HUES48 (cell line): ENCODE results near the gene EPN3.
A peak's percentile ranks its signal among the peaks of the same experiment; 100 is the strongest.

ENCODE experiments used
- H3K27ac ChIP-seq: one replicate; pipeline ENCODE4 v1.7.0; 2013; ENCODE audit warnings: low read depth, low read length, inconsistent platforms
- H3K27me3 ChIP-seq: 2 replicates; pipeline ENCODE4 v1.6.1; 2013; ENCODE audit warnings: mild to moderate bottlenecking, low read length; ENCODE audit not compliant: control insufficient read depth, insufficient read depth
- H3K36me3 ChIP-seq: 2 replicates; pipeline ENCODE4 v1.6.1; 2013; ENCODE audit warnings: low read length; ENCODE audit not compliant: control insufficient read depth, insufficient read depth
- H3K4me1 ChIP-seq: 2 replicates; pipeline ENCODE4 v1.6.1; 2013; ENCODE audit warnings: mild to moderate bottlenecking, low read length; ENCODE audit not compliant: control insufficient read depth, insufficient read depth
- H3K4me3 ChIP-seq: 2 replicates; pipeline ENCODE4 v1.5.1; 2013; ENCODE audit warnings: mild to moderate bottlenecking, low read depth, low read length
- H3K9ac ChIP-seq: 2 replicates; pipeline ENCODE4 v1.6.1; 2013; ENCODE audit warnings: mild to moderate bottlenecking, low read depth, low read length, moderate library complexity
- H3K9me3 ChIP-seq: 2 replicates; pipeline ENCODE4 v1.6.1; 2013; ENCODE audit warnings: low read length; ENCODE audit not compliant: control insufficient read depth, insufficient read depth

The EPN3 gene

GRCh38 chr17:50536683-50537646 lies 4.4 kb downstream of the EPN3 start:
- Histone ChIP-seq H3K27me3 (peaks cover 36% of the 10 kb centered on the region), H3K9ac (no peak overlapping the region), H3K36me3 (no peaks in the 10 kb centered on the region; the same call in 1 of the 2 replicates), H3K4me1 (peaks cover 17% of the 10 kb centered on the region), H3K27ac (no peak overlapping the region), H3K4me3 (no peak overlapping the region), H3K9me3 (no peaks in the 10 kb centered on the region)

DNA sequence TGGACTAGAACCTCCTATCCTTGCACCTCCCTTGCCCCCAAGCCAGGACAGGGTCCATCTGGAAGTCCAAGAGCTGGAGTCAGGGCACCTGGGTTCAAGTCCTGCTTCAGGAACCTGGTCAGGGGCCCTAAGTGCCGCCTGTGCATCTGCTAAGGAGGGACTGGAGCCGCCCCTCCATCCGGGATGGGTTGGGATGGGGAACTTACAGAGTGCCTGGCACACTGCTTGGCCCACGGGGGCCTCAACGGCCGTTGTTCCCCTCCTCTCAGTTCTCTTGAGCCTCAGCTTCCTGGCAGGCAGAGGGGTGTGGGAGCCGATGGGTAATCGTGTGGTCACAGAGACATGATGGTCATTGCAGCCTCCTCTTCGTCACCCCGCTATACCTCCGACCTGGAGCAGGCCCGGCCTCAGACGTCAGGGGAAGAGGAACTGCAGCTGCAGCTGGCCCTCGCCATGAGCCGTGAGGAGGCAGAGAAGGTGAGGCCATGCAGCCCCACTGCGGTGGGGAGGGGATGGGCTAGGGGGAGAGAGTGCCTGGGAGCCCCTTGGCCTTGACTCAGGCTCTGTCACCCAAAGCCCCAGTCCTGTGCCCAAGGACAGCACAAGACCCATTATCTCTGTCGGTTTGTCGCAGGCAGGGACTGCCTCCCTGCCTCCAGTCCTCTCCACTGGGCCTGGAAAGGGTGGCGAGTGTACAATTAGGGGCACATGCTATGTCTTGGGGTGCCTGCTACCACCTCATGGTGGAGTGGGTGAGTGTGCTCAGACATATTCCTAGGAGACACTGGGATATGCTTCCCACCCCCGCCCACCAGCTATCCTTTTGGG lies 5.4 kb downstream of the EPN3 start:
- H3K27ac ChIP-seq, result no peak overlapping the region
- H3K4me3 ChIP-seq, result no peak overlapping the region
- H3K9ac ChIP-seq, result no peak overlapping the region
- H3K27me3 ChIP-seq, result peaks cover 26% of the 10 kb centered on the region
- H3K9me3 ChIP-seq, result no peaks in the 10 kb centered on the region
- H3K4me1 ChIP-seq, result peaks cover 20% of the 10 kb centered on the region
- H3K36me3 ChIP-seq, result no peaks in the 10 kb centered on the region; the same call in 1 of the 2 replicates

DNA sequence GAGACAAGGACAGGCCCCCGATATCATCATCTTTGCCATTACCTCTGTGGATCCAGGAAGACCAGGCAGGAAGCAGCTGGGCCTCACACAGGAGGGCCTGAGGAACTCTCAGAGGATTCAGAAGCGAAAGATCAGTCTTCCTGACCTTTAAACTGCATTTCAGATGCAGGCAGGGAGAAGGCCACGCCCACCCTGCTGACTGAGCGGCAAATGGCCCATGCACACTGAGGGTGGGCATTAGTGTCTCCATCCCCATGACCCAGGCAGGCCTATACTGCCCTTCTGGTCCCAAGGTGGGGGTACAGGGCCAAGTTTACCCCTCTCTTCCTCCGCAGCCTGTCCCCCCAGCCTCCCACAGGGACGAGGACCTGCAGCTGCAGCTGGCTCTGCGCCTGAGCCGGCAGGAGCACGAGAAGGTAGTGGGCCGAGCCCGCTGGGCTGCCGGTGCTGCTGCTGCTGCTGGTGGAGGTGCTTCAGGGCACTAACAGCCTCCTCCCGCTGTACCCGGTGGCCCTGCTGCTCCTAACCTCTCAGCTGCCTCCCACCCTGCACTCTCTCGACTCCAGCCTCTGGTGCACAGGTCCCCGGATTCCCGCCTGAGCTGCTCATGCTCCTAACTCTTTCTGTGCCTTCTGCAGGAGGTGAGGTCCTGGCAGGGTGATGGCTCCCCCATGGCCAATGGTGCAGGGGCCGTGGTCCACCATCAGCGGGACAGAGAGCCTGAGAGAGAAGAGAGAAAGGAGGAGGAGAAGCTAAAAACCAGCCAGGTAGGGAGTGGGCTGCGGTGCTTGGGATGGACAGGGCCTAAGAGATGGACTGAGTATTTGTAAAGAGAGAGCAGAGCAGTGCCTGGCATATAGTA lies 6.2 kb downstream of the EPN3 start:
- Histone ChIP-seq H3K27ac (no peak overlapping the region), H3K27me3 (peaks cover 18% of the 10 kb centered on the region), H3K9ac (no peak overlapping the region), H3K4me1 (peaks cover 23% of the 10 kb centered on the region), H3K36me3 (no peaks in the 10 kb centered on the region; the same call in 1 of the 2 replicates), H3K9me3 (no peaks in the 10 kb centered on the region), H3K4me3 (no peak overlapping the region)

- peaks cover 14% of the 10 kb centered on the region for H3K4me1 ChIP-seq
- peaks cover 10% of the 10 kb centered on the region for H3K27me3 ChIP-seq
- H3K36me3 ChIP-seq, result no peaks in the 10 kb centered on the region; the same call in 1 of the 2 replicates
- H3K9ac ChIP-seq, result no peak overlapping the region
- no peak overlapping the region for H3K4me3 ChIP-seq
- H3K9me3 ChIP-seq, result no peaks in the 10 kb centered on the region
- H3K27ac ChIP-seq, result no peak overlapping the region
Observed at GRCh38 chr17:50539762-50540559, 7.4 kb downstream of the EPN3 start.

GRCh38 chr17:50540560-50541401 lies 8.2 kb downstream of the EPN3 start:
- Histone ChIP-seq H3K36me3 (no peaks in the 10 kb centered on the region; the same call in 1 of the 2 replicates), H3K4me3 (no peak overlapping the region), H3K27ac (no peak overlapping the region), H3K9ac (no peak overlapping the region), H3K27me3 (peaks cover 10% of the 10 kb centered on the region), H3K4me1 (peaks cover 14% of the 10 kb centered on the region), H3K9me3 (no peaks in the 10 kb centered on the region)

DNA sequence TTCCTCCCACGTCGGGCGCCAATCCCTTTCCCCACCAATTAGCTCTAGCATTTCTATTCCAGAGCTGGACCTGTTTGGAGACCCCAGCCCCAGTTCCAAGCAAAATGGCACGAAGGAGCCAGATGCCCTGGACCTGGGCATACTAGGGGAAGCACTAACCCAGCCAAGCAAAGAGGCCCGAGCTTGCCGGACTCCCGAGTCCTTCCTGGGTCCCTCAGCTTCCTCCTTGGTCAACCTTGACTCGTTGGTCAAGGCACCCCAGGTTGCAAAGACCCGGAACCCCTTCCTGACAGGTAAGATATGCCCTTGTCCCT lies 8.8 kb downstream of the EPN3 start:
- H3K27ac ChIP-seq, result no peak overlapping the region
- H3K36me3 ChIP-seq, result no peaks in the 10 kb centered on the region; the same call in 1 of the 2 replicates
- no peak overlapping the region for H3K9ac ChIP-seq
- peaks cover 10% of the 10 kb centered on the region for H3K27me3 ChIP-seq
- H3K4me3 ChIP-seq, result peak overlapping the region; percentile 70
- H3K9me3 ChIP-seq, result no peaks in the 10 kb centered on the region
- peaks cover 14% of the 10 kb centered on the region for H3K4me1 ChIP-seq

- Histone ChIP-seq H3K9me3 (no peaks in the 10 kb centered on the region), H3K9ac (no peak overlapping the region), H3K27ac (peak overlapping the region; percentile 52), H3K4me1 (peaks cover 14% of the 10 kb centered on the region), H3K27me3 (peaks cover 10% of the 10 kb centered on the region), H3K36me3 (no peaks in the 10 kb centered on the region), H3K4me3 (peak overlapping the region; percentile 70)
Observed at GRCh38 chr17:50541716-50542688, 9.5 kb downstream of the EPN3 start.

- Histone ChIP-seq H3K4me1 (peaks cover 18% of the 10 kb centered on the region), H3K4me3 (peak overlapping the region; percentile 70; the same call in 1 of the 2 replicates), H3K9ac (no peak overlapping the region), H3K27ac (peak overlapping the region; percentile 52), H3K36me3 (no peaks in the 10 kb centered on the region), H3K27me3 (peaks cover 10% of the 10 kb centered on the region), H3K9me3 (no peaks in the 10 kb centered on the region)
Observed at GRCh38 chr17:50542795-50543774, 10.6 kb downstream of the EPN3 start.
